HT-29 (cell line): Measurements from ENCODE around the gene TUBA1B. TPM values are rescaled to one million over a fixed set of nuclear protein-coding genes. Genes with fewer than 3 reads are reported as not detected.

ENCODE experiments used
- DNase-seq: peaks from one replicate; pipeline ENCODE4 v3.0.0-alpha.2; 2015; ENCODE audit warnings: low spot score
- small RNA-seq: library from RNA; depleted of rRNA; stranded (forward); fragments of <200 nt; gene quantifications from one replicate; pipeline ENCODE3, GENCODE V24; 2014
- total RNA-seq: library from RNA; depleted of rRNA; stranded (reverse); fragments of >200 nt; shearing (Covaris generic); gene quantifications from 2 replicates; pipeline ENCODE4 v1.2.3, GENCODE V29; 2014; rRNA removed

Gene TUBA1B
- total RNA-seq, 1 experiment from 2014 or later, result 2,713 TPM

DNA sequence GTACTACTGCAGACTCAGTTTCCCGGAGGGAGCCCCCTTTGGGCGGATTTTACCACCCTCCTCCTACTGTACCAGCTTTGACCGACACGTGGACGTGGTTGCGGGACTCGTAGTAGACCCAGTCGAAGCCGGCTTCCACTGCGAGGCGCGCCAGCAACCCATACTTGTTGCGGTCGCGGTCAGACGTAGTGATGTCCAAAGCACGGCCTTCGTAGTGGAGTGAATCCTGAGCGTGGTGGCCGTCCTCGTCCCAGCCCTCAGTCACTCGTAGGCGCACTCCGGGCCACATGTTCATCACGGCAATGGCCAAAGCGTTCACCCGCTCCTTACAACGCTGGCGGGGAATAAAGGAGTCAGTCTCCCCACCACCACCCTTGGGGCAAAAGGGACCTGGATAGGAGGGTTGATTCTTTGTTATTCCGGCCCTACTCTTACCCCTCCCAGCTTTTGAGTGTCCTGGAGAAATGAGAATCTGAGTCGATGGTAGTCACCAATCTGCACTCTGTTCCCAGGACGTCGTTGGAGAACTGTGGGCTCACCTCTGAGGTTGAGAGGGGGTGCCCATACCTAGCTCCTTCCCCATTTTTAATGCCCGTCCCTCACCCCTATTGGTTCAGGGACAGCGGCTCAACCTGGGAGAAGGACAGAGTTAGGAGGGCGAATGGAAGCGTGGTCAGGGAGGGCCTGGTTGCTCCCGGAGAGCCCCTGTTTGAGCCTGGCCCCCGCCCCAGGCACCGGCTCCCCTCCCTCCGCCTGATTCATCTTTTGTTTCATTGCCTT is 39.9 kb downstream of the TUBA1B start:
- no peak for DNase-seq

GRCh38 chr12:49089821-49090773 is 41.1 kb downstream of the TUBA1B start:
- DNase-seq, result no peak

DNA sequence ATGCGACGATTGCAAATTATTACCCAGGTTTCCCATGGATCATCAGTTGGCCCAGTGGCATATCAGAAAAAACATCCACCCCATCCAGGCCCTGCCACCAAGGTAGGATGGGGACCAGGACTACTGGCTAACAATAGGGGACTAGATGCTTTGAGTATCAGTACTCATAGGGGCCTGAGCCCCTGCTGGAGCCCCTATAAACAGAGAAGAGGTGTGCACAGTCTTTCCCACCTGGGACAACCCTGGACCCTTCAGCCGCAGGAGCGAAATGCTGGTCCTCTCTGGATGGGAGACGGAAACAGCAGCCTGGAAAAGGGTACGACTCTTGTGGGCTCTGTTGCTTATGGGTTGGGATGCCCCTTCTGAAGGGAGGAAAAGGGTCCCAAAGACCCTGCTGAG is 42.3 kb downstream of the TUBA1B start:
- no peak for DNase-seq

DNA sequence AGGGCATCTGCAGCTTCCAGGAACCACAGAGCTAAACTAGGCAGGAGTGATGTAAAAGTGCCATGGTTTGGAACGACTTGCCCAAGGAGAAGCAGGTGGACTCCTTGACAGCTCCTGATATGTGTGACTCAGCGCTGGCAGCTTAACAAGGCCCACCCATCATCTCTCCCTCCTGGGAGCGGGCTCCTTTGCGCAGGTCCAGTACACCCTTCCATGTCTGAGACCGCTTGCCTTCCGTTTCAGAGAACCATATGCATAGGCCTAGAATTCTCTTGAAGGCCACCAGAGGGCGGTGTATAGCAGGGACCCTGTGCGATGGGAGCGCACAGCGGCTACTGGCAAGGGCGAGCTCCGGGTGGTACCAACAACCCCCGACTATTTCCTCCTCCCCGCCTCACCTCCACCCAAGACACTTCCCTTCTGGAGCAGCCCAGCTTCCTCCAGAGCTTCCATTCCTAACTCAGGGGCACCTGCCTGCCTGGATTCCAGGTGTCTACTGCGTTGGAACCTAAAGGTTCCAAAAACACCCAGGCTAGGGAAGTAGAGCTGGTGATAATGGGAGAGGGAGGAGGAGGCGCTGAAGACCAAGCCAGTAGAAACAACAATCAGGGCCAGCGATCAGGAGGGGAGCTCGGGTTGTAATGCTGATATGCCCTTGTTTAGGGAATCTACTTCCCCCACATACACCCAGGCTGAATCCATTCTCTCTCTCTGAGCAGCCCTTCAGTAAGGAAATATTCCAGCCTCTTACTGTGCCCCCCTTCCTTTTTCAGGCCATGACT is 42.9 kb downstream of the TUBA1B start:
- peak; percentile 92 for DNase-seq

- DNase-seq, result no peak
Observed at GRCh38 chr12:49086116-49086515, 45.1 kb downstream of the TUBA1B start.

DNA sequence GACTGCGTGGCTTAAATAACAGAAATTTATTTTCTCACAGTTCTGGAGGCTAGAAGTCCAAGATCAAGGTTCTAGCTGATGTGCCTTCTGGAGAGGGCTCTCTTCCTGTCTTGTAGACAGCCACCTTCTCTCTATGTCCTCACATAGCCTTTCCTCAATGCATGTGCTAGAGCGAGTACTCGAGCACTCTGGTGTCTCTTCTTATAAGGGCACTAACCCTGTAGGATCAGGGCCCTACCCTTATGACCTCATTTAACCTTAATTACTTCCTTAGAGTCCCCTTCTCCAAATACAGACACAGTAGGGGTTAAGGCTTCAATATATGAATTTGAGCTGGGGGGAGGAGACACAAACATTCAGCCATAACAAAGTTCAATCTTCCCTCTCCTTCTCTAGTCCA is 46.8 kb downstream of the TUBA1B start:
- no peak for DNase-seq

GRCh38 chr12:49079793-49080192 is 51.4 kb downstream of the TUBA1B start:
- DNase-seq, result no peak

Small RNA genes lying within 50 kb of the gene (small RNA-seq; reads per million reads assigned to genes)
- gene RF00019, result not detected

Other genes starting within 250 kb of the TUBA1B start
- 16.5 and 19.1 TPM in 2 replicates for gene FKBP11, start 205.9 kb downstream of the TUBA1B start, total RNA-seq
- 76.3 and 76.9 TPM in 2 replicates for gene ARF3, start 173.9 kb downstream of the TUBA1B start, total RNA-seq
- gene WNT10B, start 159.7 kb downstream of the TUBA1B start, total RNA-seq, result 0.16 and 0.71 TPM in 2 replicates
- not detected in 2 replicates for gene WNT1, start 153.1 kb downstream of the TUBA1B start, total RNA-seq
- gene DDN, start 132.0 kb downstream of the TUBA1B start, total RNA-seq, result 0.66 and 0.83 TPM in 2 replicates
- gene PRKAG1, start 112.6 kb downstream of the TUBA1B start, total RNA-seq, result 38.4 and 50.4 TPM in 2 replicates
- gene KMT2D, start 70.6 kb downstream of the TUBA1B start, total RNA-seq, result 28.3 and 32.4 TPM in 2 replicates
- gene RHEBL1, start 61.4 kb downstream of the TUBA1B start, total RNA-seq, result 1.4 and 1.7 TPM in 2 replicates
- gene DHH, start 36.6 kb downstream of the TUBA1B start, total RNA-seq, result 0.28 TPM in 1 of 2 replicates, not detected in the other
- gene LMBR1L, start 20.5 kb downstream of the TUBA1B start, total RNA-seq, result 16.1 and 24.6 TPM in 2 replicates
- 6.1 and 7.3 TPM in 2 replicates for gene TUBA1A, start 57.7 kb upstream of the TUBA1B start, total RNA-seq
- 978 and 1,044 TPM in 2 replicates for gene TUBA1C, start 133.7 kb upstream of the TUBA1B start, total RNA-seq
- gene PRPH, start 163.8 kb upstream of the TUBA1B start, total RNA-seq, result not detected in 2 replicates
- gene TROAP, start 191.9 kb upstream of the TUBA1B start, total RNA-seq, result 65.3 and 71.4 TPM in 2 replicates
- gene C1QL4, start 205.8 kb upstream of the TUBA1B start, total RNA-seq, result not detected in 2 replicates
- gene DNAJC22, start 215.5 kb upstream of the TUBA1B start, total RNA-seq, result 8.2 and 9.2 TPM in 2 replicates
- gene SPATS2, start 236.1 kb upstream of the TUBA1B start, total RNA-seq, result 11.5 and 16.3 TPM in 2 replicates